Stomach (tissue), 4 donors: Measurements from ENCODE around the gene MRPS6.

Experiments
- CTCF ChIP-seq, 7 experiments: fragments of 450-650 bp in 4 of 7; fragments of 200-600 bp in 3 of 7; sonication (generic) in 3 of 7; IDR thresholded peaks; one replicate each; pipeline ENCODE4 v1.5.1; 2016 to 2019; ENCODE audit warnings: antibody characterized with exemption in 7 of 7, control low read depth in 2 of 7, mild to moderate bottlenecking in 1 of 7
- EP300 ChIP-seq: sonication (generic); formaldehyde crosslinking; IDR thresholded peaks from one replicate; pipeline ENCODE4 v1.6.1; 2017; ENCODE audit warnings: antibody characterized with exemption
- POLR2A ChIP-seq, 4 donors: fragments of 450-650 bp; IDR thresholded peaks; one replicate each; pipeline ENCODE4 v1.6.1; 2016; ENCODE audit warnings: antibody characterized with exemption in 4 of 4, control low read depth in 2 of 4, mild to moderate bottlenecking in 1 of 4, moderate library complexity in 1 of 4
- POLR2AphosphoS5 ChIP-seq, 3 donors: sonication (generic); formaldehyde crosslinking; IDR thresholded peaks; one replicate each; pipeline ENCODE4 v1.6.1; 2016; ENCODE audit warnings: antibody characterized with exemption in 3 of 3

- no peak for TF ChIP-seq CTCF (IDR thresholded peaks at IDR 0.05)
- no peak for TF ChIP-seq POLR2A (IDR thresholded peaks at IDR 0.05)
- TF ChIP-seq POLR2AphosphoS5 (IDR thresholded peaks at IDR 0.05), result no peak
- TF ChIP-seq EP300, result no peak
Observed at GRCh38 chr21:34144224-34144623, 70.8 kb downstream of the MRPS6 start.
